Measurements from ENCODE around the gene CDC40.
"Not testable (repeated sequence)": the region's sequence is repeated elsewhere in the genome, so short reads cannot be mapped to it uniquely, and the experiment has no call there.

Gene CDC40

DNA sequence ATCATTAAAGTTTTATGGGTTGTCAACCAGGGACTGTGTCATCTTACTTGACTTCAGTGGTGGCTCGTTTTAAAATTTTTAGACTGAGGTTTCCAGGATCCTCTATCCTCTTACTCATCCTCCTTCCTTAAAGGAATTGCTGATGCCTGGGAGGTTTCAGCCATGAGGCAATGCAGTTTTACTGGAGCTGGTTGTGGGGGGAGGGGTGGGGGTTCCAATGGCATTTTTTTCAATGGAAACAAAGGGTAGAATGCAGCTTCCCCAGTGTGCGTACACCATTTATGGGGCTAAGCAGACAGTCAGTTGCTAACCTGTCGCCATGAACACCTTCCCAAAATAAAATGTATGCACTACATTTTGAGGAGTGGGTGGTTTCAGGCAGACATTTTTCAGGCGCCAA lies 89.9 kb downstream of the CDC40 start:
- no peak for DNase-seq (ENCODE audit: low spot score)

- no peak for DNase-seq (ENCODE audit: low spot score)
Observed at GRCh38 chr6:110271732-110272022, 91.5 kb downstream of the CDC40 start.

GRCh38 chr6:110272781-110273180 lies 92.6 kb downstream of the CDC40 start:
- DNase-seq (ENCODE audit: low spot score), result not testable (repeated sequence)

GRCh38 chr6:110277100-110277665 lies 97.0 kb downstream of the CDC40 start:
- no peak for DNase-seq (ENCODE audit: low spot score)

Measured in hematopoietic multipotent progenitor cell treated with erythropoietin and hydrocortisone succinate and interleukin-3 and kit ligand, for 15 days (in vitro differentiated cells).